GM06990 (cell line): ENCODE results near the gene TBCD.

Source experiments
- DNase-seq: peaks from one replicate; pipeline ENCODE4 v3.0.0-alpha.2; 2011; ENCODE audit not compliant: insufficient read length; ENCODE audit errors: extremely low read depth
- H3K27me3 ChIP-seq: replicated peaks from 2 replicates; pipeline ENCODE4 v1.6.0; 2011; ENCODE audit warnings: low read length; ENCODE audit not compliant: control insufficient read depth, insufficient read depth
- H3K36me3 ChIP-seq: 2 replicates; pipeline ENCODE4 v1.5.1; 2011; ENCODE audit warnings: low read length; ENCODE audit not compliant: control insufficient read depth, insufficient read depth
- H3K4me3 ChIP-seq: replicated peaks from 2 replicates; pipeline ENCODE4 v1.5.1; 2011; ENCODE audit warnings: low read depth, mild to moderate bottlenecking, control low read depth, low read length
- TF ChIP-seq, protein P1 (sequence below): IDR thresholded peaks from 2 replicates; pipeline ENCODE4 v1.5.1; 2011; ENCODE audit warnings: low read length, control low read depth, mild to moderate bottlenecking, inconsistent platforms; ENCODE audit not compliant: insufficient read depth, poor library complexity, severe bottlenecking

The TBCD gene

DNA sequence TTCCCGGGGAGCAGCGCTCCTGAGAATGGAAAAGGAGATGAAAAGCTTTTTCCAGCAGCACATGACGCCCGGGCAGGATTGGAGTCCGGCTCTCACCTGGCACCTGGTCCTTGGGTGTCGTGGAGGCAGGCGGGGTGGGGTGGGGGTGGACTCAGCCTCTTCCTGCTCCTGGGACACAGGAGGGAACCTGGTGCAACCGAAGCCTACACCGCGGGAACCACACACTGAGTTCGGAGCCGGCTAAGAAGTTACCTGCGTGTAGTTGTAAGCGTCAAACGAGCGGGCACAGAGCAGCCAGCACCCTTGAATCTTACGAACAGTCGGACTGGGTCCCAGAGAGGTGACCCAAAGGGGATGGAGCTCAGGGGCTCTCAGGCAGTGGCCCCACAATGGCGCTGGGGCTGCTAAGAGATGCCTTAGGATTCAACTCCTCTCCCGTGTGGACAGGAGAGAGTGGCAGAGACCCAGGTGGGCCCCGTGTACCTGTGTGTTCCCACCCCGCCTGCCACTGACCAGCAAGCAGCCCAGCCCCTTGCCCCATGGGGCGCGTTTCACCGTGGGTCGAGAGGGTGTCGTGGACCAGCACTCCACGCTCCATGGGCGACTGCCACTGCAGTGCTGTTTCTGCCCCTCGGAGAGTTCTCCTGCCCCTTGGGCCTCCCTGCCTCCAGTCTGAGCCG, 221.7 kb downstream of the TBCD start:
- Histone ChIP-seq H3K4me3 (no peak overlapping the region), H3K36me3 (no peaks in the 10 kb centered on the region), H3K27me3 (no peaks in the 10 kb centered on the region)
- TF ChIP-seq, protein P1, sequence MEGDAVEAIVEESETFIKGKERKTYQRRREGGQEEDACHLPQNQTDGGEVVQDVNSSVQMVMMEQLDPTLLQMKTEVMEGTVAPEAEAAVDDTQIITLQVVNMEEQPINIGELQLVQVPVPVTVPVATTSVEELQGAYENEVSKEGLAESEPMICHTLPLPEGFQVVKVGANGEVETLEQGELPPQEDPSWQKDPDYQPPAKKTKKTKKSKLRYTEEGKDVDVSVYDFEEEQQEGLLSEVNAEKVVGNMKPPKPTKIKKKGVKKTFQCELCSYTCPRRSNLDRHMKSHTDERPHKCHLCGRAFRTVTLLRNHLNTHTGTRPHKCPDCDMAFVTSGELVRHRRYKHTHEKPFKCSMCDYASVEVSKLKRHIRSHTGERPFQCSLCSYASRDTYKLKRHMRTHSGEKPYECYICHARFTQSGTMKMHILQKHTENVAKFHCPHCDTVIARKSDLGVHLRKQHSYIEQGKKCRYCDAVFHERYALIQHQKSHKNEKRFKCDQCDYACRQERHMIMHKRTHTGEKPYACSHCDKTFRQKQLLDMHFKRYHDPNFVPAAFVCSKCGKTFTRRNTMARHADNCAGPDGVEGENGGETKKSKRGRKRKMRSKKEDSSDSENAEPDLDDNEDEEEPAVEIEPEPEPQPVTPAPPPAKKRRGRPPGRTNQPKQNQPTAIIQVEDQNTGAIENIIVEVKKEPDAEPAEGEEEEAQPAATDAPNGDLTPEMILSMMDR: no peak
- DNase-seq: no peak

DNA sequence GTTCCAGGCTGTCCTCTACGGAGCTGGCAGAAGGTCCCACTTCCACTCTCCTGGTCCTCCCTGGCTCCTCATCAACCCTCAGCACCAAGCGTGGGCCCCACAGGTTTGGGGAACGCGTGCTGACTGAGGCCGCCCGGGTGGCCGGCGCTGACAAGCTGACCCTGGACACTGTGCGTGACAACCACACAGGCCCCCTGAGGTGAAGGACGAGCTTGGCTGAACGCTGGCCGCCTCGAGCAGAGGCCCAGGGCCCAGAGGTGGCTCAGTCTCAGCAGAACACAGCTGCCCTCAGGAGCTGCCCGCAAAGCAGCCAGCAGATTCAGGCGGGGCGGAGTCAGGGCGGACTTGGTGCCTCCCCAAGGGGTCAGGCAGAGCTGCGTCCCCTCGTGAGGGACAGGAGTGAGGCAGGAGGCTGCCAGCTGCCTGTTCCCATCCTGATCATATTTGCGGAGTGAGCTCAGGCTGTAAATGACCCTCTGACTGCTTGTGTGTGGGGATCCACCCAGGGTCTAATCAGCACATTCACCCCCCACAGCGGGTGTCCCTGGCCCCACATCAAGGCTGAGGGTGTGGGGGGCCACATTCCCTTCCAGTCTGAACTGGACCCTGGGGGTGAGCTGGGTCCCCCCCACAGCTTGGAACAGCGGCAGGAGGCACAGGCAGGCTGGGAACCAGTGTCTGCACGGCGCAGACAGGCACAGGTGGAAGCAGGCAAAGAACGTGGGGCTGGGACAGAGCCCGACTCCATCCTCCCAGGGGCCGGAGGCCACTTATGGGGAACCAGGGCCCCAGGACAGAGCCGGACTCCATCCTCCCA, 222.5 kb downstream of the TBCD start:
- DNase-seq: no peak
- Histone ChIP-seq H3K27me3 (no peaks in the 10 kb centered on the region), H3K4me3 (no peak overlapping the region), H3K36me3 (no peaks in the 10 kb centered on the region)
- TF ChIP-seq, protein P1: no peak

DNA sequence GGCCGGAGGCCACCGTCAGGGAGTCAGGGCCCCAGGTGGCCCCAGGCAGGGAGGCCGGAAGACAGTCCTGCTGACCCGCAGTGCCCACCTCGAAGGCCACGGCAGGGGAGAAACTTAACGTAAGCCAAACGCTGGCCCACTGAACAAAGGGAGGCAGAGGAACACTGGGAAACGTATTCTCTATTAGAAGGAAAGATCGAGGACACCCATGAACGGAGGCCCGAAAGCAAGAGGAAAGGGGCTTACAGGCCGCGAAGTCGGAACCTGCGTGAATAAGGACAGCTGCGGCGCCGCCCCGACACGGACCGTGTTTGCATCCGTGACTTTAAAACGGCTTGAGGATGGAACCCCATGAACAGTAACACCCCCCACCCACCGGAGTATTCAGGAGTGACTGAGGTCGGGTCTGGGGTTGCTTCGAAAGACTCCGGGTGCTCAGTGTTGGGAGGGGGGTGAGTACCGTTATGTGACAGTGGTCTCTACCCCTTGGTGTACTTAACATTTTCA, 225.2 kb downstream of the TBCD start:
- TF ChIP-seq, protein P1: no peak
- Histone ChIP-seq H3K4me3 (no peak overlapping the region), H3K36me3 (no peaks in the 10 kb centered on the region), H3K27me3 (no peaks in the 10 kb centered on the region)
- DNase-seq: no peak

DNA sequence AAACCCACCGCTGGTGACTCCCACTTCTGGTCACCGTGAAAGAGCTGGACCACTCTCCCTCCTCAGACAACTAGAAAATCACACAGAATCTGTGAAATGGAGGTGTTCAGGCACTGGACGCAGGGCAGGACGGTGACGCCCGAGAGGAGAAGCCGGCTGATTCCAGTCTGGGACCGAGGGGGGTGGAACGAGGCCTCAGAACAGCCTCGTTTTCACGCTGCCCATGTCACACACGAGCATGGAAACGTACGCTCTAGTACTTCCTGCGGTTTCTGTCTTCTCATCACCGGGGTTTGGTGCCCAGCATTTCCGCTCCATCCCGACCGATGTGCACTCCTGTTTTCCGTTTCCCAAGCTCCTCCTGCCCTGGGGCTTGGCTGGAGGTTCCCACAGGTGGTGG, 225.7 kb downstream of the TBCD start:
- DNase-seq: no peak
- Histone ChIP-seq H3K27me3 (no peaks in the 10 kb centered on the region), H3K36me3 (no peaks in the 10 kb centered on the region), H3K4me3 (no peak overlapping the region)
- TF ChIP-seq, protein P1: no peak

DNA sequence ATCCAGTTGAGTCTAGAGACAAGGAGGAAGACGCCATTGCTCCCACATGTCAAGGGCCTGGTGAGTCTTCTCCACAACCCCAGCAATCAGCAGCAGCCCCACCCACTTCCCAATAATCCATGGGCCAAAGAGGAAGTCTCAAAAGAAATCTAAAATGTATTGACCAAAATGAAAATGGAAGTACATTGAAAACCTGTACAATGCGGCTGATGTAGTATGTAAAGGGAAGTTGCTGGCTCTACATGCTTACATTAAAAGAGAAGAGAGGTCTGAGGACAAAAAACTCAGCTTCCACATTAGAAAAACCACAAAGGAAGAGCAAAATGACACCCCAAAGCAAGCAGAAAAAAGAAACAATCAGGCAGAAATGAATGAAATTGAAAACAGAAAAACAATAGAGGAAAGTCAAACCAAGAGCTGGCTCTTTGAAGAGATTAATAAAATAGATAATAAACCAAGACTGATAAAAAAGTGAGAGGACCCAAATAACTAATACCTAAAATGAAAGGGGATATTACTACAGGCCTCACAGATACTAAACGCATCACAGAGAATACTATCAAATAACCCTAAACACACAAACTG, 227.0 kb downstream of the TBCD start:
- TF ChIP-seq, protein P1: no peak
- H3K4me3 ChIP-seq: no peak overlapping the region
- DNase-seq: no peak

More for the DNA sequence above, 227.0 kb downstream of the TBCD start:
- Histone ChIP-seq H3K36me3 (no peaks in the 10 kb centered on the region), H3K27me3 (no peaks in the 10 kb centered on the region)
